EH (cell line): ENCODE results near the gene CNTLN.
A peak's percentile ranks its signal among the peaks of the same experiment; 100 is the strongest.
"Not testable (repeated sequence)": the region's sequence is repeated elsewhere in the genome, so short reads cannot be mapped to it uniquely, and the experiment has no call there.

ENCODE experiments used
- DNase-seq: peaks from one replicate; pipeline ENCODE4 v3.0.0-alpha.2; 2015; ENCODE audit warnings: low read depth

The CNTLN gene

GRCh38 chr9:17134396-17135294 is at the start of gene CNTLN:
CNTLN (plus strand) TSS chr9:17135040; CDS start chr9:17135066, 26 bp downstream.
- DNase-seq: peak; percentile 90

- peak; percentile 9 for DNase-seq
Observed at GRCh38 chr9:17088566-17088965, 46.3 kb upstream of the CNTLN start.

- no peak for DNase-seq
Observed at GRCh38 chr9:17090041-17090440, 44.8 kb upstream of the CNTLN start.

GRCh38 chr9:17116400-17116837 is 18.4 kb upstream of the CNTLN start:
- DNase-seq: peak; percentile 62

- DNase-seq: no peak
Observed at GRCh38 chr9:17117372-17117771, 17.5 kb upstream of the CNTLN start.

GRCh38 chr9:17120203-17120602 is 14.6 kb upstream of the CNTLN start:
- no peak for DNase-seq

- DNase-seq: no peak
Observed at GRCh38 chr9:17121264-17121663, 13.6 kb upstream of the CNTLN start.

- DNase-seq: no peak
Observed at GRCh38 chr9:17130291-17130690, 4.5 kb upstream of the CNTLN start.

- no peak for DNase-seq
Observed at GRCh38 chr9:17130725-17131124, 4.1 kb upstream of the CNTLN start.

GRCh38 chr9:17131494-17131893 is 3.3 kb upstream of the CNTLN start:
- DNase-seq: no peak

- DNase-seq: peak; percentile 64
Observed at GRCh38 chr9:17135295-17136160, 688 bp downstream of the CNTLN start.

GRCh38 chr9:17137566-17137965 is 2.7 kb downstream of the CNTLN start:
- DNase-seq: peak; percentile 45

GRCh38 chr9:17138503-17138902 is 3.7 kb downstream of the CNTLN start:
- DNase-seq: no peak

GRCh38 chr9:17140418-17140817 is 5.6 kb downstream of the CNTLN start:
- no peak for DNase-seq

- DNase-seq: no peak
Observed at GRCh38 chr9:17148324-17148723, 13.5 kb downstream of the CNTLN start.

GRCh38 chr9:17159469-17159868 is 24.6 kb downstream of the CNTLN start:
- no peak for DNase-seq

- DNase-seq: no peak
Observed at GRCh38 chr9:17160327-17160726, 25.5 kb downstream of the CNTLN start.

- no peak for DNase-seq
Observed at GRCh38 chr9:17165764-17166163, 30.9 kb downstream of the CNTLN start.

GRCh38 chr9:17166346-17166745 is 31.5 kb downstream of the CNTLN start:
- DNase-seq: no peak

GRCh38 chr9:17171309-17172094 is 36.7 kb downstream of the CNTLN start:
- no peak for DNase-seq

GRCh38 chr9:17177496-17177895 is 42.7 kb downstream of the CNTLN start:
- not testable (repeated sequence) for DNase-seq

GRCh38 chr9:17185481-17186029 is 50.7 kb downstream of the CNTLN start:
- no peak for DNase-seq
